Brain microvascular endothelial cell (primary cell): Measurements from ENCODE around the gene DDAH1.

Experiments used
- DNase-seq: peaks from one replicate; pipeline ENCODE4 v3.0.0-alpha.2; 2020
- H3K27ac ChIP-seq: fragments of 250-450 bp; sonication (Bioruptor Pico); 2 replicates; pipeline ENCODE4 v1.5.1; 2020; ENCODE audit warnings: mild to moderate bottlenecking, moderate library complexity
- H3K27me3 ChIP-seq: fragments of 250-450 bp; sonication (Bioruptor Pico); replicated peaks from 2 replicates; pipeline ENCODE4 v1.5.1; 2020; ENCODE audit warnings: mild to moderate bottlenecking
- H3K36me3 ChIP-seq: fragments of 250-450 bp; sonication (Bioruptor Pico); replicated peaks from 2 replicates; pipeline ENCODE4 v1.5.1; 2020; ENCODE audit warnings: mild to moderate bottlenecking
- H3K4me3 ChIP-seq: 2 replicates; pipeline ENCODE4 v1.5.1; 2011; ENCODE audit warnings: low read depth, mild to moderate bottlenecking, control low read depth, low read length, moderate library complexity
- in situ Hi-C: cut with HindIII; loops from 2 replicates; pipeline ENCODE4 v1.10.0; 2017; ENCODE audit warnings: low sequenced_read_pairs, low pct_ligation_motif_present
- TF ChIP-seq, protein P1 (sequence below): IDR thresholded peaks from 2 replicates; pipeline ENCODE4 v1.5.1; 2011; ENCODE audit warnings: low read depth, mild to moderate bottlenecking, moderate library complexity, low read length, control low read depth, inconsistent platforms; ENCODE audit errors: missing control alignments

DDAH1 gene

DNA sequence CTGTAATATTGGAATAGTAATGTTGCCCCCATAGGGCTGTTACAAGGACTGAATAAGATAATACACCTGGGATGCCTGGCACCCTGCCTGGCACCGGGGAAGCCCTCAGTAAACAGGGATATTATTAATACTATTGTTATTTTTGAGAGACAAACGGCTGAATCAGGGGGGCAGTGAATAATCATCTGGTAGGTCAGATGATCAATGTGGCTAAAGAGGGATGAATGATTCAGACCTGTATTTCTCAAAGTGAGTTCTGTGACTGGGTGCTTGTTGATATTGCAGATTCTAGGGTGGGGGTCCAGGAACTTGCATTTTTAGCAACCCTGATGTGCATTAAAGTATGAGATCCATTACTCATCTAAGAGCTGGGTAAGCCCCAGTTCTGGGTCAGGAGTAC is 142.3 kb downstream of the DDAH1 start:
- H3K27ac ChIP-seq, result peak overlapping the region; percentile 93

DNA sequence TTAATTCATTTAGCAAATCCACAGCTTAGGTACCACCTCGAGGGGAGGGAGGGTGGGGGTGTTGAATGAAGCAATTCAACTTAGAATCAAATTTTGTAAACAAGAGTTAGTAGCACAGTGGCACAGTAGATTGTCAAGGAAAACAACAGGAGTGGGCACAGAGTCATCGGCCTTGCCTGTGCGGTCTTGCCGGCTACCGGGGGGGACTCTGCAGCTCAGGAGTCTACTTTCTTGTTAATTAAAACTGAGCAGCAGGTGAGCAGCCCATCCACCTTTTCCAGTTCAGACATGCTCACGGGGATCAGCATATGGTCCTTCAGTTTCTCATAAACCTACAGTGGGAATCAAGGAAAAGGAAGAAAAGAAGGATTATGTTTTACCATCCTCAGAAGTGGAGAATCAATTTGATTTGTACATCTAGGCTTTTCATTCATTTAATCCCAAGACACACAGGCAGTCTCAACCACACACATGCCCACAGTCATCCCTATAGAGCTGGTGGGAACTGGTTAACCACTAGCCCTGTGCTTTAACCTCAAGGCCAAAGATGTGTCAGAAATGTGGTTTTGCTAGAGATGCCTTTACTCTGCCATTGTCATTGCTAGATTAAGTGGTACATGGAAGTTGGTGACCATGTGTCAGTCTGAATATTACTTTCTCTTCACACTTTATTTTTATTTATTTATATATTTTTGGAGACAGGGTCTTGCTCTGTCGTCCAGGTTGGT is 143.6 kb downstream of the DDAH1 start:
- in situ Hi-C loops, result no loop called here
- DNase-seq, result peak; percentile 65
- Histone ChIP-seq H3K27ac (peak overlapping the region; percentile 93), H3K27me3 (no peaks in the 10 kb centered on the region), H3K36me3 (peaks cover 10% of the 10 kb centered on the region), H3K4me3 (no peak overlapping the region)
- TF ChIP-seq, protein P1, sequence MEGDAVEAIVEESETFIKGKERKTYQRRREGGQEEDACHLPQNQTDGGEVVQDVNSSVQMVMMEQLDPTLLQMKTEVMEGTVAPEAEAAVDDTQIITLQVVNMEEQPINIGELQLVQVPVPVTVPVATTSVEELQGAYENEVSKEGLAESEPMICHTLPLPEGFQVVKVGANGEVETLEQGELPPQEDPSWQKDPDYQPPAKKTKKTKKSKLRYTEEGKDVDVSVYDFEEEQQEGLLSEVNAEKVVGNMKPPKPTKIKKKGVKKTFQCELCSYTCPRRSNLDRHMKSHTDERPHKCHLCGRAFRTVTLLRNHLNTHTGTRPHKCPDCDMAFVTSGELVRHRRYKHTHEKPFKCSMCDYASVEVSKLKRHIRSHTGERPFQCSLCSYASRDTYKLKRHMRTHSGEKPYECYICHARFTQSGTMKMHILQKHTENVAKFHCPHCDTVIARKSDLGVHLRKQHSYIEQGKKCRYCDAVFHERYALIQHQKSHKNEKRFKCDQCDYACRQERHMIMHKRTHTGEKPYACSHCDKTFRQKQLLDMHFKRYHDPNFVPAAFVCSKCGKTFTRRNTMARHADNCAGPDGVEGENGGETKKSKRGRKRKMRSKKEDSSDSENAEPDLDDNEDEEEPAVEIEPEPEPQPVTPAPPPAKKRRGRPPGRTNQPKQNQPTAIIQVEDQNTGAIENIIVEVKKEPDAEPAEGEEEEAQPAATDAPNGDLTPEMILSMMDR, result no peak

More for the DNA sequence above, 142.3 kb downstream of the DDAH1 start:
- TF ChIP-seq, protein P1, result no peak
- H3K4me3 ChIP-seq, result no peak overlapping the region
- no peak for DNase-seq
- in situ Hi-C loops, result no loop called here
- H3K27me3 ChIP-seq, result no peaks in the 10 kb centered on the region
- H3K36me3 ChIP-seq, result peaks cover 10% of the 10 kb centered on the region

DNA sequence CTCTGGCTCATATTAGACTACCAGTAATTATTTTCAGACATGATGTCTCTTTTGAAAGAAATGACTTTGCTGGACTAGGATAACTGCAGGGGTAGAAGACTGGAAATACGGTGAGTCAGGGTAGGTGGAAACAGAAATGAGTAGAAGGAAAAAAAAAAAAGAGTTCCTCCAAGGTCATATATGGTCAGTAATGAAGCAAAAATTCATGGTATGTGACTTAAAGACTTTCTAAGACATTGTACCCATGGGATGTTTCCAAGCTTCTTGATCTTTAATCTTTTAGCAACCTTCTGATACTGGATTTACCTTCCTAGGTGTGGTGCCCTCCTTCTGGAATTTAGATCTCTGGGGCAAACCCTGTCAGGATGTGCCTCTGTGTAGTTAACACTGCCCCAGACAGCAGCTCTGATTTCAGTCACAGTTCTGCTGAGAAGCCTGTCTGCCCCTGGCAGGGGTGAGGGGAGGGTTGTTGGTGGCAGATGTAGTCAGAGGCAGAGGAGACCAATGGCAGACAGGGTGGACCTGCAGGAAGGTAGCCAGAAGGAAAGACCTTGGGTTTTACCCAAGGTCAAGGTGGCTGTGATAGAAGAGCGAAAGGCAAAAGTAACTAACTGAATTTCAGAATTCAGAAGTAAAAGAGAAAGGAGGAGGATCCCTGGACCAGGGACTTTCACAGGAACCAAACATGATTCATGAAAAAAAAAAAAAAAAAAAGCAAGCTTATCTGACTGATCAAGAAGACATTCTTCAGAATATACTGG is 144.4 kb downstream of the DDAH1 start:
- H3K27ac ChIP-seq, result peak overlapping the region; percentile 93
- DNase-seq, result no peak
- in situ Hi-C loops, result no loop called here
- H3K27me3 ChIP-seq, result no peaks in the 10 kb centered on the region
- peaks cover 10% of the 10 kb centered on the region for H3K36me3 ChIP-seq
- no peak overlapping the region for H3K4me3 ChIP-seq
- TF ChIP-seq, protein P1, result no peak

DNA sequence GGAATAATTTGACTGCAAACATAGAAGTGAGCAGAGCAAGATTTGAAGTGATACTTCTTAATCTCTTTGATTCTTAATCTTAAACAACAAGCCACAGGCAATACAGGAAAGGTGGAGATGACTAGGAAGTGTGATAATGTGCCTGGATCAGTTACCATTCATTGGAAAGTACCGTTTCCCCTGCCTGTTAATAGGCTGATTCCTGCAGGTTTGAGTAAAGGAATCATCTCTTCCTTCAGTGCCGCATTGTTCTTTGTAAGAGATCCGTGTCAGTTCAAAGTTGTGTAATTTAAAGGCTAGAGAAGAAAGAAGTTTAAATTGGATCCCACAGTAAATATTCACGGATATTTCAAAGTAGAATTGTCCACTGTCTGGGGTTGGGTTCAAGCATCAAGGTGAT is 145.0 kb downstream of the DDAH1 start:
- Histone ChIP-seq H3K27ac (peak overlapping the region; percentile 93), H3K27me3 (no peaks in the 10 kb centered on the region), H3K4me3 (no peak overlapping the region), H3K36me3 (peaks cover 10% of the 10 kb centered on the region)
- no peak for DNase-seq
- in situ Hi-C loops, result no loop called here
- TF ChIP-seq, protein P1, result no peak

DNA sequence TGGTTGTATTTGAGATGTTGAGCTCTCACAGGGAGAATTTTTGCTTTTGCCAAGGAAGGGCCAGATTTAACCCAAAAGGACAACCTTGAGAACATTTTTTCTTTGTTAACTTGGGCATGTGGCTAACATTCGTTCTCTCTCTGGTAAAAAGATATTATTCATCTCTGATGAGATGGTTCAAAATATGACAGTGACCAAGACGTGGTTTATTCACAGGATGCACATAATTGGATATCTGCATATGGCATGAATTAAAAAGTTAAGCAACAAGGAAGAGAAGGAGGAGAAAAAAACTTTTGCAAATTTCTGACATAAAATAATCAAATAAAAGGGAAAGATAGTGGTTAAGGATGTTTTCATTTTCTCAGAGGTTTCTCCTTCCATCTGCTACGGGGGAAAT is 145.5 kb downstream of the DDAH1 start:
- Histone ChIP-seq H3K27ac (peak overlapping the region; percentile 93), H3K36me3 (peaks cover 10% of the 10 kb centered on the region), H3K4me3 (no peak overlapping the region), H3K27me3 (no peaks in the 10 kb centered on the region)
- in situ Hi-C loops, result no loop called here
- DNase-seq, result no peak
- TF ChIP-seq, protein P1, result no peak
